K562 (cell line): ENCODE data around the gene PSMC1. TPM values are rescaled to one million over a fixed set of nuclear protein-coding genes. Genes with fewer than 3 reads are reported as not detected.

Source experiments
- TAF9B ChIP-seq: fragments of 450-650 bp; IDR thresholded peaks from 2 replicates; pipeline ENCODE4 v1.6.1; 2018; ENCODE audit warnings: mild to moderate bottlenecking; ENCODE audit not compliant: partially characterized antibody
- polyA plus RNA-seq, 8 experiments: library from polyadenylated mRNA; depleted of rRNA in 4 of 8; stranded (reverse) in 5 of 8; unstranded in 3 of 8; fragments of >200 nt; fragmentation: Nextera tagmentation in 2 of 8; fragmentation: Illumina TruSeq in 1 of 8; extraction: Ambion mirVana in 2 of 8; extraction: Trizol in 1 of 8; gene quantifications; 2 replicates each; pipeline versions ENCODE4 v1.2.1 to v1.2.3, GENCODE V29; 2011 to 2014; ENCODE audit warnings: inconsistent platforms in 1 of 8, missing spikeins in 1 of 8
- total RNA-seq, 7 experiments: library from RNA; depleted of rRNA in 6 of 7; stranded (reverse); fragments of >200 nt in 6 of 7; fragmentation: Illumina TruSeq in 2 of 7; extraction: Trizol in 2 of 7; gene quantifications; 2 replicates each; pipeline versions ENCODE4 v1.2.1 to v1.2.3, GENCODE V29; 2011 to 2021; ENCODE audit warnings: low replicate concordance in 1 of 7
- TF ChIP-seq, protein P1 (sequence below): fragments of 200-600 bp; sonication (generic); IDR thresholded peaks from one replicate; pipeline ENCODE4 v1.6.1; 2012; ENCODE audit warnings: mild to moderate bottlenecking, low read depth, low read length, inconsistent platforms
- TF ChIP-seq, protein P2 (sequence below), 2 experiments: fragments of 450-650 bp; IDR thresholded peaks; 2 replicates each; pipeline ENCODE4 v1.6.1; 2016; ENCODE audit warnings: mild to moderate bottlenecking in 2 of 2, borderline replicate concordance in 1 of 2, low read depth in 1 of 2, moderate library complexity in 1 of 2

PSMC1 gene
- total and polyA plus RNA-seq, 9 of the 15 experiments (the other 6 are each of a cell fraction or from before 2014, with no cell fraction given): 87.8 to 276 (median 165) TPM

DNA sequence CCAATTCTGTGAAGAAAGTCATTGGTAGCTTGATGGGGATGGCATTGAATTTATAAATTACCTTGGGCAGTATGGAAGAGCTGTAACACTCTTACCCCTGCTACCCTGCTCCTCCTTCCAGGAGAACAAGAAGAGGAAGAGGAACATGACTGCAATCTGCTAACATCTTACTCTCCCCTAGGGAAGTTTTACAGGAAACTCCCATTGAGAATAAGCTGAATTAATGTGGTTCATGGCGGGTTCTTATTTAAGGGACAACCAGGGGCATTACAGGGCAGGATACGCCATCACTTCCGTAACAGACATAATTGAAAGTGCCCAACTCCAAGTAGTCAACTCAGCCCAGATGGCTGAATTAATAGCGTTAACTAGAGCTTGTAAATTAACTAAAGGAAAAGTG lies 9.4 kb upstream of the PSMC1 start (continued):
- TF ChIP-seq, protein P1, sequence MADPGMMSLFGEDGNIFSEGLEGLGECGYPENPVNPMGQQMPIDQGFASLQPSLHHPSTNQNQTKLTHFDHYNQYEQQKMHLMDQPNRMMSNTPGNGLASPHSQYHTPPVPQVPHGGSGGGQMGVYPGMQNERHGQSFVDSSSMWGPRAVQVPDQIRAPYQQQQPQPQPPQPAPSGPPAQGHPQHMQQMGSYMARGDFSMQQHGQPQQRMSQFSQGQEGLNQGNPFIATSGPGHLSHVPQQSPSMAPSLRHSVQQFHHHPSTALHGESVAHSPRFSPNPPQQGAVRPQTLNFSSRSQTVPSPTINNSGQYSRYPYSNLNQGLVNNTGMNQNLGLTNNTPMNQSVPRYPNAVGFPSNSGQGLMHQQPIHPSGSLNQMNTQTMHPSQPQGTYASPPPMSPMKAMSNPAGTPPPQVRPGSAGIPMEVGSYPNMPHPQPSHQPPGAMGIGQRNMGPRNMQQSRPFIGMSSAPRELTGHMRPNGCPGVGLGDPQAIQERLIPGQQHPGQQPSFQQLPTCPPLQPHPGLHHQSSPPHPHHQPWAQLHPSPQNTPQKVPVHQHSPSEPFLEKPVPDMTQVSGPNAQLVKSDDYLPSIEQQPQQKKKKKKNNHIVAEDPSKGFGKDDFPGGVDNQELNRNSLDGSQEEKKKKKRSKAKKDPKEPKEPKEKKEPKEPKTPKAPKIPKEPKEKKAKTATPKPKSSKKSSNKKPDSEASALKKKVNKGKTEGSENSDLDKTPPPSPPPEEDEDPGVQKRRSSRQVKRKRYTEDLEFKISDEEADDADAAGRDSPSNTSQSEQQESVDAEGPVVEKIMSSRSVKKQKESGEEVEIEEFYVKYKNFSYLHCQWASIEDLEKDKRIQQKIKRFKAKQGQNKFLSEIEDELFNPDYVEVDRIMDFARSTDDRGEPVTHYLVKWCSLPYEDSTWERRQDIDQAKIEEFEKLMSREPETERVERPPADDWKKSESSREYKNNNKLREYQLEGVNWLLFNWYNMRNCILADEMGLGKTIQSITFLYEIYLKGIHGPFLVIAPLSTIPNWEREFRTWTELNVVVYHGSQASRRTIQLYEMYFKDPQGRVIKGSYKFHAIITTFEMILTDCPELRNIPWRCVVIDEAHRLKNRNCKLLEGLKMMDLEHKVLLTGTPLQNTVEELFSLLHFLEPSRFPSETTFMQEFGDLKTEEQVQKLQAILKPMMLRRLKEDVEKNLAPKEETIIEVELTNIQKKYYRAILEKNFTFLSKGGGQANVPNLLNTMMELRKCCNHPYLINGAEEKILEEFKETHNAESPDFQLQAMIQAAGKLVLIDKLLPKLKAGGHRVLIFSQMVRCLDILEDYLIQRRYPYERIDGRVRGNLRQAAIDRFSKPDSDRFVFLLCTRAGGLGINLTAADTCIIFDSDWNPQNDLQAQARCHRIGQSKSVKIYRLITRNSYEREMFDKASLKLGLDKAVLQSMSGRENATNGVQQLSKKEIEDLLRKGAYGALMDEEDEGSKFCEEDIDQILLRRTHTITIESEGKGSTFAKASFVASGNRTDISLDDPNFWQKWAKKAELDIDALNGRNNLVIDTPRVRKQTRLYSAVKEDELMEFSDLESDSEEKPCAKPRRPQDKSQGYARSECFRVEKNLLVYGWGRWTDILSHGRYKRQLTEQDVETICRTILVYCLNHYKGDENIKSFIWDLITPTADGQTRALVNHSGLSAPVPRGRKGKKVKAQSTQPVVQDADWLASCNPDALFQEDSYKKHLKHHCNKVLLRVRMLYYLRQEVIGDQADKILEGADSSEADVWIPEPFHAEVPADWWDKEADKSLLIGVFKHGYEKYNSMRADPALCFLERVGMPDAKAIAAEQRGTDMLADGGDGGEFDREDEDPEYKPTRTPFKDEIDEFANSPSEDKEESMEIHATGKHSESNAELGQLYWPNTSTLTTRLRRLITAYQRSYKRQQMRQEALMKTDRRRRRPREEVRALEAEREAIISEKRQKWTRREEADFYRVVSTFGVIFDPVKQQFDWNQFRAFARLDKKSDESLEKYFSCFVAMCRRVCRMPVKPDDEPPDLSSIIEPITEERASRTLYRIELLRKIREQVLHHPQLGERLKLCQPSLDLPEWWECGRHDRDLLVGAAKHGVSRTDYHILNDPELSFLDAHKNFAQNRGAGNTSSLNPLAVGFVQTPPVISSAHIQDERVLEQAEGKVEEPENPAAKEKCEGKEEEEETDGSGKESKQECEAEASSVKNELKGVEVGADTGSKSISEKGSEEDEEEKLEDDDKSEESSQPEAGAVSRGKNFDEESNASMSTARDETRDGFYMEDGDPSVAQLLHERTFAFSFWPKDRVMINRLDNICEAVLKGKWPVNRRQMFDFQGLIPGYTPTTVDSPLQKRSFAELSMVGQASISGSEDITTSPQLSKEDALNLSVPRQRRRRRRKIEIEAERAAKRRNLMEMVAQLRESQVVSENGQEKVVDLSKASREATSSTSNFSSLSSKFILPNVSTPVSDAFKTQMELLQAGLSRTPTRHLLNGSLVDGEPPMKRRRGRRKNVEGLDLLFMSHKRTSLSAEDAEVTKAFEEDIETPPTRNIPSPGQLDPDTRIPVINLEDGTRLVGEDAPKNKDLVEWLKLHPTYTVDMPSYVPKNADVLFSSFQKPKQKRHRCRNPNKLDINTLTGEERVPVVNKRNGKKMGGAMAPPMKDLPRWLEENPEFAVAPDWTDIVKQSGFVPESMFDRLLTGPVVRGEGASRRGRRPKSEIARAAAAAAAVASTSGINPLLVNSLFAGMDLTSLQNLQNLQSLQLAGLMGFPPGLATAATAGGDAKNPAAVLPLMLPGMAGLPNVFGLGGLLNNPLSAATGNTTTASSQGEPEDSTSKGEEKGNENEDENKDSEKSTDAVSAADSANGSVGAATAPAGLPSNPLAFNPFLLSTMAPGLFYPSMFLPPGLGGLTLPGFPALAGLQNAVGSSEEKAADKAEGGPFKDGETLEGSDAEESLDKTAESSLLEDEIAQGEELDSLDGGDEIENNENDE: no peak
- TF ChIP-seq, protein P2, sequence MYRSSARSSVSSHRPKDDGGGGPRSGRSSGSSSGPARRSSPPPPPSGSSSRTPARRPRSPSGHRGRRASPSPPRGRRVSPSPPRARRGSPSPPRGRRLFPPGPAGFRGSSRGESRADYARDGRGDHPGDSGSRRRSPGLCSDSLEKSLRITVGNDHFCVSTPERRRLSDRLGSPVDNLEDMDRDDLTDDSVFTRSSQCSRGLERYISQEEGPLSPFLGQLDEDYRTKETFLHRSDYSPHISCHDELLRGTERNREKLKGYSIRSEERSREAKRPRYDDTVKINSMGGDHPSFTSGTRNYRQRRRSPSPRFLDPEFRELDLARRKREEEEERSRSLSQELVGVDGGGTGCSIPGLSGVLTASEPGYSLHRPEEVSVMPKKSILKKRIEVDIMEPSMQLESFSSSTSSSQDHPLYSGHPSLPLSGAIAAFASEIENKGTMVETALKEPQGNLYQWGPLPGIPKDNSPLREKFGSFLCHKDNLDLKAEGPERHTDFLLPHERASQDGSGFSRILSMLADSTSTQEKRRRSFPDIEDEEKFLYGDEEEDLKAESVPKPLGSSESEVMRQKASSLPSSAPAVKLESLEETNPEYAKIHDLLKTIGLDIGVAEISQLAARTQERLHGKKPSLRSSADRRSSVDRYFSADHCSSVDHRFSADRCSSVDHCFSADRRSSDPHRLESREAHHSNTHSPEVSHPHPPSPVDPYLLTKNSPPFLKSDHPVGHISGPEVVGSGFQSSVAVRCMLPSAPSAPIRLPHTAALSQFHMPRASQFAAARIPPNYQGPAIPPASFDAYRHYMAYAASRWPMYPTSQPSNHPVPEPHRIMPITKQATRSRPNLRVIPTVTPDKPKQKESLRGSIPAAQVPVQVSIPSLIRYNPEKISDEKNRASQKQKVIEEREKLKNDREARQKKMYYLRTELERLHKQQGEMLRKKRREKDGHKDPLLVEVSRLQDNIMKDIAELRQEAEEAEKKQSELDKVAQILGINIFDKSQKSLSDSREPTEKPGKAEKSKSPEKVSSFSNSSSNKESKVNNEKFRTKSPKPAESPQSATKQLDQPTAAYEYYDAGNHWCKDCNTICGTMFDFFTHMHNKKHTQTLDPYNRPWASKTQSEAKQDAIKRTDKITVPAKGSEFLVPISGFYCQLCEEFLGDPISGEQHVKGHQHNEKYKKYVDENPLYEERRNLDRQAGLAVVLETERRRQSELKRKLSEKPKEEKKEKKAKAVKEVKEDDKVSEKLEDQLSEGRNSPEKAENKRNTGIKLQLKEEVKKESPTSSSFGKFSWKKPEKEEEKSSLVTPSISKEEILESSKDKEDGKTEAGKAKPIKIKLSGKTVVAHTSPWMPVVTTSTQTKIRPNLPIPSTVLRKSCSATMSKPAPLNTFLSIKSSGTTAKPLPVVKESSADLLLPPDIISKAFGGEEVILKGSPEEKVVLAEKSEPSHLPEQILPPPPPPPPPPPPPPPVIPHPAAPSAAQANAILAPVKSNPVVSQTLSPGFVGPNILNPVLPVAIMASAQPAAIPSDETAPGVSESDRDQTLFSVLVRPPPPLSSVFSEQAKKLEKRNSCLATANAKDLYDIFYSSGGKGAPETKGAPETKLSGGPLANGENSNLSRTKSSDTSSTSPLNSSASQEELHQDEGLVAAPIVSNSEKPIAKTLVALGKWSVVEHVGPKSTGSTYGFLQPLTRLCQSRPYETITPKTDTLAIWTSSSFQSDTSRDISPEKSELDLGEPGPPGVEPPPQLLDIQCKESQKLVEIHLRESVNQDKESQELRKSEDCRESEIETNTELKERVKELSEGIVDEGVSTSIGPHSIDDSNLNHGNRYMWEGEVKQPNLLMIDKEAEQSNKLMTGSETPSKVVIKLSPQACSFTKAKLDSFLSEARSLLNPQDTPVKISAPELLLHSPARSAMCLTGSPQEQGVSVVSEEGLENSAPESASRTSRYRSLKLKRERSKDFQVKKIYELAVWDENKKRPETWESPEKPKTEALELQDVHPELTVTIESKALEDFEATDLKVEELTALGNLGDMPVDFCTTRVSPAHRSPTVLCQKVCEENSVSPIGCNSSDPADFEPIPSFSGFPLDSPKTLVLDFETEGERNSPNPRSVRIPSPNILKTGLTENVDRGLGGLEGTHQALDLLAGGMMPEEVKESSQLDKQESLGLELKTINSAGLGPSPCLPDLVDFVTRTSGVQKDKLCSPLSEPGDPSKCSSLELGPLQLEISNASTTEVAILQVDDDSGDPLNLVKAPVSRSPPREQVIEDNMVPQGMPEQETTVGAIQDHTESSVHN (IDR thresholded peaks at IDR 0.05; ENCODE audit: borderline replicate concordance in 1 of 2, low read depth in 1 of 2): no peak
- TF ChIP-seq TAF9B: no peak
